HG02588 (cell line): ENCODE data around the gene EEFSEC.

ENCODE experiments used
- ATAC-seq: cut with Tn5 transposase; IDR thresholded peaks from one replicate; pipeline ENCODE4 v1.9.1; 2021; ENCODE audit warnings: mild to moderate bottlenecking, moderate library complexity; ENCODE audit not compliant: unreplicated experiment

Gene EEFSEC

GRCh38 chr3:128328546-128329458 lies 175.5 kb downstream of the EEFSEC start:
- no peak for ATAC-seq

GRCh38 chr3:128329491-128330213 lies 176.4 kb downstream of the EEFSEC start:
- no peak for ATAC-seq

GRCh38 chr3:128330214-128330842 lies 177.0 kb downstream of the EEFSEC start:
- no peak for ATAC-seq

- ATAC-seq: no peak
Observed at GRCh38 chr3:128334086-128334645, 180.9 kb downstream of the EEFSEC start.

- no peak for ATAC-seq
Observed at GRCh38 chr3:128334766-128335165, 181.5 kb downstream of the EEFSEC start.

GRCh38 chr3:128335621-128336296 lies 182.5 kb downstream of the EEFSEC start:
- ATAC-seq: no peak

- ATAC-seq: no peak
Observed at GRCh38 chr3:128336337-128337156, 183.3 kb downstream of the EEFSEC start.

- ATAC-seq: no peak
Observed at GRCh38 chr3:128337305-128337704, 184.0 kb downstream of the EEFSEC start.

GRCh38 chr3:128338536-128339330 lies 185.5 kb downstream of the EEFSEC start:
- no peak for ATAC-seq

GRCh38 chr3:128339491-128340012 lies 186.3 kb downstream of the EEFSEC start:
- no peak for ATAC-seq

- ATAC-seq: no peak
Observed at GRCh38 chr3:128340198-128340903, 187.1 kb downstream of the EEFSEC start.

- no peak for ATAC-seq
Observed at GRCh38 chr3:128340904-128341555, 187.7 kb downstream of the EEFSEC start.

GRCh38 chr3:128341659-128342395 lies 188.5 kb downstream of the EEFSEC start:
- no peak for ATAC-seq

GRCh38 chr3:128342701-128343180 lies 189.5 kb downstream of the EEFSEC start:
- ATAC-seq: no peak

GRCh38 chr3:128343287-128344051 lies 190.2 kb downstream of the EEFSEC start:
- ATAC-seq: no peak
